Measurements from ENCODE around the gene SLX1A.

DNA sequence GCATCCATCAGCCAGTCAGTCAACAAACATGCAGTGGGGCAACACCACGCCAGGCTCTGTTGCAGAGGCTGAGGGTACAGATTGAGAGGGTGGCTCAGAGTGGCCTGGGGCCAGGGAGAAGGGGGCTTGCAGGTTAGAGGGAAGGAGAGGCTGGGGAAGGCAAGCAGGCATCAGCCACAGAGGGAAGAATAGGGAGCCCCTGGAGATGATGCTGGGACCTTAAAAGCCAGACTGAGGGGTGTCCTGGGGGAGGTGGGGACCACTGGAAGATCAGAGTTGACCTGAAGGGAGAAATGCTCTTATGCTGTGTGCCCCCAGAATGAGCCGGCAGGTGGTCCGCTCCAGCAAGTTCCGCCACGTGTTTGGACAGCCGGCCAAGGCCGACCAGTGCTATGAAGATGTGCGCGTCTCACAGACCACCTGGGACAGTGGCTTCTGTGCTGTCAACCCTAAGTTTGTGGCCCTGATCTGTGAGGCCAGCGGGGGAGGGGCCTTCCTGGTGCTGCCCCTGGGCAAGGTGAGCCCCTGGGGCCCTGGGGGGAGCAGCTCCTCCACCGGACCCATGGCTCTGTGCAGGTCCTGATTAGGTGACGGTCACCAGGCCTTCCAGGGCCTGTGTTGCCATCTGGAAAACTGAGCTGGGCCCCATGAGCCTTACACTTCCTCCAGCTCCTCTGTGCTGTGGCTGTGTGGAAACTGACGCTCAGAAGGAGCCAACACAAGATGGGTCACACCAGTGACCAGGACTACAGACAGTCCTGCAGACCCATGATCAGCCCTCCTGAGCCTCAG is 8.6 kb upstream of the SLX1A start:
- TF ChIP-seq, protein P1, sequence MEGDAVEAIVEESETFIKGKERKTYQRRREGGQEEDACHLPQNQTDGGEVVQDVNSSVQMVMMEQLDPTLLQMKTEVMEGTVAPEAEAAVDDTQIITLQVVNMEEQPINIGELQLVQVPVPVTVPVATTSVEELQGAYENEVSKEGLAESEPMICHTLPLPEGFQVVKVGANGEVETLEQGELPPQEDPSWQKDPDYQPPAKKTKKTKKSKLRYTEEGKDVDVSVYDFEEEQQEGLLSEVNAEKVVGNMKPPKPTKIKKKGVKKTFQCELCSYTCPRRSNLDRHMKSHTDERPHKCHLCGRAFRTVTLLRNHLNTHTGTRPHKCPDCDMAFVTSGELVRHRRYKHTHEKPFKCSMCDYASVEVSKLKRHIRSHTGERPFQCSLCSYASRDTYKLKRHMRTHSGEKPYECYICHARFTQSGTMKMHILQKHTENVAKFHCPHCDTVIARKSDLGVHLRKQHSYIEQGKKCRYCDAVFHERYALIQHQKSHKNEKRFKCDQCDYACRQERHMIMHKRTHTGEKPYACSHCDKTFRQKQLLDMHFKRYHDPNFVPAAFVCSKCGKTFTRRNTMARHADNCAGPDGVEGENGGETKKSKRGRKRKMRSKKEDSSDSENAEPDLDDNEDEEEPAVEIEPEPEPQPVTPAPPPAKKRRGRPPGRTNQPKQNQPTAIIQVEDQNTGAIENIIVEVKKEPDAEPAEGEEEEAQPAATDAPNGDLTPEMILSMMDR (IDR thresholded peaks at IDR 0.05): no peak
- TF ChIP-seq EP300 (IDR thresholded peaks at IDR 0.05) (no peak), POLR2AphosphoS5 (IDR thresholded peaks at IDR 0.05) (no peak), POLR2A (IDR thresholded peaks at IDR 0.05) (no peak)

All from stomach (tissue), 4 donors.